ENCODE data around the gene GGCT. TPM values are rescaled to one million over a fixed set of nuclear protein-coding genes. Genes with fewer than 3 reads are reported as not detected.

GGCT gene
- total and polyA plus RNA-seq, 2 of the 8 experiments (the other 6 are each of a cell fraction or from before 2014, with no cell fraction given), result 50.0 to 129 TPM

DNA sequence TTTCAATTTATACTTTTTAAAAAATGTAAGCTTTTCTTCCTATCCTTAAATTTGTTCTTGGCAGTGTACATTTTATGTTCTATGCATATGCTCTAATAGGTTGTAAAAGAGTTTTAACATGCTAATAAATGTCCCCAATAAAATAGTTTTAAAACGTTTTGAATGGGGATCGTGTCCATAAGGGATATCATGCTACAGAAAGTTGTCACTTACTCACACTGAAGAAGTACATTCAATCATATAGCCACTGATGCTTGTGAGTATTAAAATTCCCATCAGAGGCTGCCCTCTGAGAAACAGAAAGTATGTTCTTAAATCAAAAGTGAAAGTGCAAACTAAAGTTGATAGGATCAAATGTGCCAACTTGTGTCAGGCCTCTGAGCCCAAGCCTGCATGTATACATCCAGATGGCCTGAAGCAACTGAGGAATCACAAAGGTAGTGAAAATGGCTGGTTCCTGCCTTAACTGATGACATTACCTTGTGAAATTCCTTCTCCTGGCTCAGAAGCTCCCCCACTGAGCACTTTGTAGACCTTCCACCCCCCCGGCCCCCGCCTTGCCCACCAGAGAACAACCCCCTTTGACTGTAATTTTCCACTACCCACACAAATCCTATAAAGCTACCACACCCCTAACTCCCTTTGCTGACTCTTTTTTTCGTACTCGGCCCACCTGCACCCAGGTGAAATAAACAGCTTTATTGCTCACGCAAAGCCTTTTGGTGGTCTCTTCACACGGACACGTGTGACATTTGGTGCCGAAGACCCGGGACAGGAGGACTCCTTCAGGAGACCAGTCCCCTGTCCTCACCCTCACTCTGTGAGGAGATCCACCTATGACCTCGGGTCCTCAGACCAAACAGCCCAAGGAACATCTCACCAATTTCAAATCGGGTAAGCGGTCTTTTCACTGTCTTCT lies 25.2 kb downstream of the GGCT start (continued):
- TF ChIP-seq, protein P1, sequence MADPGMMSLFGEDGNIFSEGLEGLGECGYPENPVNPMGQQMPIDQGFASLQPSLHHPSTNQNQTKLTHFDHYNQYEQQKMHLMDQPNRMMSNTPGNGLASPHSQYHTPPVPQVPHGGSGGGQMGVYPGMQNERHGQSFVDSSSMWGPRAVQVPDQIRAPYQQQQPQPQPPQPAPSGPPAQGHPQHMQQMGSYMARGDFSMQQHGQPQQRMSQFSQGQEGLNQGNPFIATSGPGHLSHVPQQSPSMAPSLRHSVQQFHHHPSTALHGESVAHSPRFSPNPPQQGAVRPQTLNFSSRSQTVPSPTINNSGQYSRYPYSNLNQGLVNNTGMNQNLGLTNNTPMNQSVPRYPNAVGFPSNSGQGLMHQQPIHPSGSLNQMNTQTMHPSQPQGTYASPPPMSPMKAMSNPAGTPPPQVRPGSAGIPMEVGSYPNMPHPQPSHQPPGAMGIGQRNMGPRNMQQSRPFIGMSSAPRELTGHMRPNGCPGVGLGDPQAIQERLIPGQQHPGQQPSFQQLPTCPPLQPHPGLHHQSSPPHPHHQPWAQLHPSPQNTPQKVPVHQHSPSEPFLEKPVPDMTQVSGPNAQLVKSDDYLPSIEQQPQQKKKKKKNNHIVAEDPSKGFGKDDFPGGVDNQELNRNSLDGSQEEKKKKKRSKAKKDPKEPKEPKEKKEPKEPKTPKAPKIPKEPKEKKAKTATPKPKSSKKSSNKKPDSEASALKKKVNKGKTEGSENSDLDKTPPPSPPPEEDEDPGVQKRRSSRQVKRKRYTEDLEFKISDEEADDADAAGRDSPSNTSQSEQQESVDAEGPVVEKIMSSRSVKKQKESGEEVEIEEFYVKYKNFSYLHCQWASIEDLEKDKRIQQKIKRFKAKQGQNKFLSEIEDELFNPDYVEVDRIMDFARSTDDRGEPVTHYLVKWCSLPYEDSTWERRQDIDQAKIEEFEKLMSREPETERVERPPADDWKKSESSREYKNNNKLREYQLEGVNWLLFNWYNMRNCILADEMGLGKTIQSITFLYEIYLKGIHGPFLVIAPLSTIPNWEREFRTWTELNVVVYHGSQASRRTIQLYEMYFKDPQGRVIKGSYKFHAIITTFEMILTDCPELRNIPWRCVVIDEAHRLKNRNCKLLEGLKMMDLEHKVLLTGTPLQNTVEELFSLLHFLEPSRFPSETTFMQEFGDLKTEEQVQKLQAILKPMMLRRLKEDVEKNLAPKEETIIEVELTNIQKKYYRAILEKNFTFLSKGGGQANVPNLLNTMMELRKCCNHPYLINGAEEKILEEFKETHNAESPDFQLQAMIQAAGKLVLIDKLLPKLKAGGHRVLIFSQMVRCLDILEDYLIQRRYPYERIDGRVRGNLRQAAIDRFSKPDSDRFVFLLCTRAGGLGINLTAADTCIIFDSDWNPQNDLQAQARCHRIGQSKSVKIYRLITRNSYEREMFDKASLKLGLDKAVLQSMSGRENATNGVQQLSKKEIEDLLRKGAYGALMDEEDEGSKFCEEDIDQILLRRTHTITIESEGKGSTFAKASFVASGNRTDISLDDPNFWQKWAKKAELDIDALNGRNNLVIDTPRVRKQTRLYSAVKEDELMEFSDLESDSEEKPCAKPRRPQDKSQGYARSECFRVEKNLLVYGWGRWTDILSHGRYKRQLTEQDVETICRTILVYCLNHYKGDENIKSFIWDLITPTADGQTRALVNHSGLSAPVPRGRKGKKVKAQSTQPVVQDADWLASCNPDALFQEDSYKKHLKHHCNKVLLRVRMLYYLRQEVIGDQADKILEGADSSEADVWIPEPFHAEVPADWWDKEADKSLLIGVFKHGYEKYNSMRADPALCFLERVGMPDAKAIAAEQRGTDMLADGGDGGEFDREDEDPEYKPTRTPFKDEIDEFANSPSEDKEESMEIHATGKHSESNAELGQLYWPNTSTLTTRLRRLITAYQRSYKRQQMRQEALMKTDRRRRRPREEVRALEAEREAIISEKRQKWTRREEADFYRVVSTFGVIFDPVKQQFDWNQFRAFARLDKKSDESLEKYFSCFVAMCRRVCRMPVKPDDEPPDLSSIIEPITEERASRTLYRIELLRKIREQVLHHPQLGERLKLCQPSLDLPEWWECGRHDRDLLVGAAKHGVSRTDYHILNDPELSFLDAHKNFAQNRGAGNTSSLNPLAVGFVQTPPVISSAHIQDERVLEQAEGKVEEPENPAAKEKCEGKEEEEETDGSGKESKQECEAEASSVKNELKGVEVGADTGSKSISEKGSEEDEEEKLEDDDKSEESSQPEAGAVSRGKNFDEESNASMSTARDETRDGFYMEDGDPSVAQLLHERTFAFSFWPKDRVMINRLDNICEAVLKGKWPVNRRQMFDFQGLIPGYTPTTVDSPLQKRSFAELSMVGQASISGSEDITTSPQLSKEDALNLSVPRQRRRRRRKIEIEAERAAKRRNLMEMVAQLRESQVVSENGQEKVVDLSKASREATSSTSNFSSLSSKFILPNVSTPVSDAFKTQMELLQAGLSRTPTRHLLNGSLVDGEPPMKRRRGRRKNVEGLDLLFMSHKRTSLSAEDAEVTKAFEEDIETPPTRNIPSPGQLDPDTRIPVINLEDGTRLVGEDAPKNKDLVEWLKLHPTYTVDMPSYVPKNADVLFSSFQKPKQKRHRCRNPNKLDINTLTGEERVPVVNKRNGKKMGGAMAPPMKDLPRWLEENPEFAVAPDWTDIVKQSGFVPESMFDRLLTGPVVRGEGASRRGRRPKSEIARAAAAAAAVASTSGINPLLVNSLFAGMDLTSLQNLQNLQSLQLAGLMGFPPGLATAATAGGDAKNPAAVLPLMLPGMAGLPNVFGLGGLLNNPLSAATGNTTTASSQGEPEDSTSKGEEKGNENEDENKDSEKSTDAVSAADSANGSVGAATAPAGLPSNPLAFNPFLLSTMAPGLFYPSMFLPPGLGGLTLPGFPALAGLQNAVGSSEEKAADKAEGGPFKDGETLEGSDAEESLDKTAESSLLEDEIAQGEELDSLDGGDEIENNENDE (IDR thresholded peaks at IDR 0.05; ENCODE audit: insufficient replicate concordance, low read length), result no peak
- TF ChIP-seq, protein P2, sequence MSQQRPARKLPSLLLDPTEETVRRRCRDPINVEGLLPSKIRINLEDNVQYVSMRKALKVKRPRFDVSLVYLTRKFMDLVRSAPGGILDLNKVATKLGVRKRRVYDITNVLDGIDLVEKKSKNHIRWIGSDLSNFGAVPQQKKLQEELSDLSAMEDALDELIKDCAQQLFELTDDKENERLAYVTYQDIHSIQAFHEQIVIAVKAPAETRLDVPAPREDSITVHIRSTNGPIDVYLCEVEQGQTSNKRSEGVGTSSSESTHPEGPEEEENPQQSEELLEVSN (IDR thresholded peaks at IDR 0.05), result no peak
- TF ChIP-seq RAD21 (IDR thresholded peaks at IDR 0.05 in 1 of 2, conservative IDR thresholded peaks at IDR 0.05 in 1 of 2; ENCODE audit: low read depth in 2 of 2, low read length in 2 of 2) (no peak), RBBP5 (IDR thresholded peaks at IDR 0.05; ENCODE audit: borderline replicate concordance, low read depth, low read length) (no peak), POLR2A (IDR thresholded peaks at IDR 0.05; ENCODE audit: control extremely low read depth in 1 of 2, low read depth in 2 of 2, low read length in 2 of 2) (no peak), ASH2L (IDR thresholded peaks at IDR 0.05; ENCODE audit: low read length) (no peak), SIN3A (conservative IDR thresholded peaks at IDR 0.05 in 1 of 2, IDR thresholded peaks at IDR 0.05 in 1 of 2; ENCODE audit: low read depth in 1 of 2, low read length in 2 of 2) (no peak), POLR2AphosphoS5 (IDR thresholded peaks at IDR 0.05; ENCODE audit: low read depth, low read length) (no peak), EGR1 (IDR thresholded peaks at IDR 0.05; ENCODE audit: borderline replicate concordance, low read depth, low read length) (no peak)

Measured in H1 (cell line).